ENCODE measurements around the gene SH3RF3. TPM values are rescaled to one million over a fixed set of nuclear protein-coding genes. Genes with fewer than 3 reads are reported as not detected.
A peak's percentile ranks its signal among the peaks of the same experiment; 100 is the strongest.

Gene SH3RF3
- total RNA-seq, 1 experiment from 2014 or later: 0.98 TPM

DNA sequence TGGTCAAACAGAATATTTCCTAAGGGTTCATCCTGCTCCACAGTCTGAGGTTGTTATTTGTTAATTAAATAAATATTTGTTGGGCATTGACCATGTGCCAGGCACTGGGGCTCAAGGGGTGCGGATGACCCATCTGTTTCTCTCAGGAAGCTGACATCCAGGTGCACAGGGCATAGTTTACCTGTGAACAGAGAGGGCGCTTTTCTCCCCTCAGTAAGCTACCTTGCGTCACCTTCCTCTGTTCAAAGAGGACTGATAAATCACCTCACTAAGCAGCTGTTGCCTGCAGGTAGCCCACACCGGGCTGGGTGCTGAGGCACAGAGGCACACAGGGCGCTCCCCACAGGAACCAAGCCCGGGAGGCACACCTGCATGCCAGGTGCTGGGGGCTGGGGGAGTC, 41.6 kb downstream of the SH3RF3 start:
- TF ChIP-seq, protein P1, sequence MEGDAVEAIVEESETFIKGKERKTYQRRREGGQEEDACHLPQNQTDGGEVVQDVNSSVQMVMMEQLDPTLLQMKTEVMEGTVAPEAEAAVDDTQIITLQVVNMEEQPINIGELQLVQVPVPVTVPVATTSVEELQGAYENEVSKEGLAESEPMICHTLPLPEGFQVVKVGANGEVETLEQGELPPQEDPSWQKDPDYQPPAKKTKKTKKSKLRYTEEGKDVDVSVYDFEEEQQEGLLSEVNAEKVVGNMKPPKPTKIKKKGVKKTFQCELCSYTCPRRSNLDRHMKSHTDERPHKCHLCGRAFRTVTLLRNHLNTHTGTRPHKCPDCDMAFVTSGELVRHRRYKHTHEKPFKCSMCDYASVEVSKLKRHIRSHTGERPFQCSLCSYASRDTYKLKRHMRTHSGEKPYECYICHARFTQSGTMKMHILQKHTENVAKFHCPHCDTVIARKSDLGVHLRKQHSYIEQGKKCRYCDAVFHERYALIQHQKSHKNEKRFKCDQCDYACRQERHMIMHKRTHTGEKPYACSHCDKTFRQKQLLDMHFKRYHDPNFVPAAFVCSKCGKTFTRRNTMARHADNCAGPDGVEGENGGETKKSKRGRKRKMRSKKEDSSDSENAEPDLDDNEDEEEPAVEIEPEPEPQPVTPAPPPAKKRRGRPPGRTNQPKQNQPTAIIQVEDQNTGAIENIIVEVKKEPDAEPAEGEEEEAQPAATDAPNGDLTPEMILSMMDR (IDR thresholded peaks at IDR 0.05; ENCODE audit: insufficient read depth in 1 of 2, low read depth in 1 of 2, low read length in 1 of 2, severe bottlenecking in 1 of 2, unreplicated experiment in 1 of 2): no peak
- no peak for DNase-seq
- H3K4me3 Mint-ChIP-seq (ENCODE audit: unreplicated experiment): no peak overlapping the region
- H3K9me3 ChIP-seq: peaks cover 5% of the 10 kb centered on the region; the same call in 1 of the 2 replicates
- POLR2A ChIA-PET: no interaction called here
- no peak overlapping the region for H3K4me3 ChIP-seq (ENCODE audit: low read depth, low read length)
- no peaks in the 10 kb centered on the region for H3K4me1 Mint-ChIP-seq (ENCODE audit: low read depth, unreplicated experiment)
- BruUV-seq (replicated peaks): no TSS peak
- no peaks in the 10 kb centered on the region for H3K36me3 ChIP-seq (ENCODE audit: control insufficient read depth, insufficient read depth, low read length)
- CTCF ChIA-PET: no interaction called here
- no peaks in the 10 kb centered on the region for H3K36me3 Mint-ChIP-seq (ENCODE audit: insufficient read depth, unreplicated experiment)
- H3K27ac Mint-ChIP-seq (ENCODE audit: unreplicated experiment): no peak overlapping the region
- no peaks in the 10 kb centered on the region for H3K27me3 ChIP-seq (replicated peaks; ENCODE audit: control insufficient read depth, insufficient read depth, low read length)
- peaks cover 9% of the 10 kb centered on the region for H3K27me3 Mint-ChIP-seq (ENCODE audit: insufficient read depth, unreplicated experiment)
- no peaks in the 10 kb centered on the region for H3K4me1 ChIP-seq
- H3K9me3 Mint-ChIP-seq (ENCODE audit: unreplicated experiment): no peaks in the 10 kb centered on the region
- intact Hi-C loops (cut with micrococcal nuclease; ENCODE audit: unreplicated experiment): no loop called here

DNA sequence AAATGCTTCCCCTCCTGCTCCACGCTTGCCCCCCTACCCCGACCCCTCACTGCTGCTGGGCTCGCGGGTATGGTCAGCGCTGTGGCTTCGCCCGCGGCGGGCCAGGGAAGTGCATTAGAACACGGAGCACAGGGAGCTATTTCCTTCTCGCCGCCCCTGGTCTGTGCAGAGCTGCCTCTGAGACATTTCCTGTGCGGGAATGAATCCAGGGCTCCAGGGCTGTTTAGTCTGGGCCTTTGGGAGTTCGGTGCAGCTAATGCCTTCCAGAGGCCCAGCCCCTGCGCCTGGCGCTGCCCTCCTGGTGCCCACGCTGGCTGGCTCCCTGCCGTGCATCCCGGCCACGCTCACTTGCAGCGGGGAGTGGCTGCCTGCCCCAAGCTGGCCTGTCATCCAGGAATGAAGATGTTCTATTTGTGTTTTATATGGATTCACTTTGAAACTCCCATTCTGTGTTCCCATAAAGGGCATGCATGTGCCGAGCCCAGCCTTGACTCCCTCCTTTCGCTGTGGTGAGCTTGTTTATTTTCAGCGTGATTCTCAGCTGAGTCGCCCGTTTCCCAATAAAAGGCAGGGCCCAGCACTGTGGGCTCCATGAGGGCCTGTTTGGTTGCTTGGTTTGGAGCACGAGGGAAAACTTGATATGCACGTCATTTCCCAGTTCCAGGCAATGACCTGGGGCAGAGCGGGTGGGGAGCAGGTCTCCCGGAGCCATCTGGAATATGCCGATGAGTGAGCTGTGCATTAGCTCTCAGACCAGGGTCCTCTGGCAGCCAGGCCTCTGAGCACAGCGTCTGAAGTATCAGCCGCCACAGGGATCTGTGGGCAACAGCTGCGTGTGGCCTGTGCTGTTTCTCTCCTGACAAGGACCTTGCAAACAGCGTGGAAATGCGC, 42.7 kb downstream of the SH3RF3 start:
- peaks cover 6% of the 10 kb centered on the region for H3K27me3 Mint-ChIP-seq (ENCODE audit: insufficient read depth, unreplicated experiment)
- Histone ChIP-seq H3K27me3 (replicated peaks; ENCODE audit: control insufficient read depth, insufficient read depth, low read length) (no peaks in the 10 kb centered on the region), H3K4me3 (ENCODE audit: low read depth, low read length) (no peak overlapping the region), H3K9me3 (peaks cover 8% of the 10 kb centered on the region; the same call in 1 of the 2 replicates), H3K36me3 (ENCODE audit: control insufficient read depth, insufficient read depth, low read length) (no peaks in the 10 kb centered on the region), H3K4me1 (no peaks in the 10 kb centered on the region)
- no peaks in the 10 kb centered on the region for H3K4me1 Mint-ChIP-seq (ENCODE audit: low read depth, unreplicated experiment)
- no peak for DNase-seq
- no TSS peak for BruUV-seq (replicated peaks)
- H3K27ac Mint-ChIP-seq (ENCODE audit: unreplicated experiment): peak overlapping the region; percentile 17
- CTCF ChIA-PET: interaction anchor here (1.1 kb wide), 1 partner anchor 24 kb away, joined by 4 read pairs; no protein-coding TSS in a partner anchor
- POLR2A ChIA-PET: no interaction called here
- no peaks in the 10 kb centered on the region for H3K36me3 Mint-ChIP-seq (ENCODE audit: insufficient read depth, unreplicated experiment)
- H3K4me3 Mint-ChIP-seq (ENCODE audit: unreplicated experiment): no peak overlapping the region
- H3K9me3 Mint-ChIP-seq (ENCODE audit: unreplicated experiment): no peaks in the 10 kb centered on the region
- intact Hi-C loops (cut with micrococcal nuclease; ENCODE audit: unreplicated experiment): no loop called here
- TF ChIP-seq, protein P1 (IDR thresholded peaks at IDR 0.05; ENCODE audit: insufficient read depth in 1 of 2, low read depth in 1 of 2, low read length in 1 of 2, severe bottlenecking in 1 of 2, unreplicated experiment in 1 of 2): no peak

DNA sequence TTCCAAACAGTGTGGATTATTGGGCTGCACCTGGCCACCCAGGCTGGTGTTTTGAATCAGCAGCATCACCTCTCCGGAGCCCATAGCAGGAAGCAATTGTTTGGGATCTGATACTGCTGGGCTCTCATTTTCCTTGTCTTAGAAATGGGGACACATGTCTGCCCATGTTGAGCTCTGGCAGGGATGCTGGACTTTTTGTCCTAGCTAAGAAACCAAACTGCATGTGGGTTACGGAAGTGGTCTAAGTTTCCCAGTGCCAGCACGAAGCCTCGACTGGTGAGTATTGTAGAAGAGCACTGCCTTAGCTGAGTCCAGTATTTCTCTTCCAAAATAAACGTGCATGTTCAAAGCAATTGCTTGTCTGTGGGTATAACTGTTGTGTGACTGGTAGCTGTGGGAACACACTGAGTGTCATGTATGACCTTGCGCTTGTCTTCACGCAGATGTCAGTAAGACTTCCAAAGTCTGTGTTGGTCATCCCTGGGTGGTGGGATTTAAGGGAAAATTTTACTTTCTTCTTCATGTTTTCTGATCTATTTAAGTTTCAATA, 43.6 kb downstream of the SH3RF3 start:
- Mint-ChIP-seq H3K4me3 (ENCODE audit: unreplicated experiment) (no peak overlapping the region), H3K9me3 (ENCODE audit: unreplicated experiment) (no peaks in the 10 kb centered on the region), H3K36me3 (ENCODE audit: insufficient read depth, unreplicated experiment) (no peaks in the 10 kb centered on the region), H3K27ac (ENCODE audit: unreplicated experiment) (peak overlapping the region; percentile 17), H3K27me3 (ENCODE audit: insufficient read depth, unreplicated experiment) (peaks cover 6% of the 10 kb centered on the region), H3K4me1 (ENCODE audit: low read depth, unreplicated experiment) (no peaks in the 10 kb centered on the region)
- no peaks in the 10 kb centered on the region for H3K36me3 ChIP-seq (ENCODE audit: control insufficient read depth, insufficient read depth, low read length)
- no peaks in the 10 kb centered on the region for H3K4me1 ChIP-seq
- intact Hi-C loops (cut with micrococcal nuclease; ENCODE audit: unreplicated experiment): no loop called here
- BruUV-seq (replicated peaks): no TSS peak
- no peak for DNase-seq
- H3K4me3 ChIP-seq (ENCODE audit: low read depth, low read length): no peak overlapping the region
- ChIA-PET POLR2A (no interaction called here), CTCF (interaction anchor here (1.1 kb wide), 1 partner anchor 23 kb away, joined by 4 read pairs; no protein-coding TSS in a partner anchor)
- H3K27me3 ChIP-seq (replicated peaks; ENCODE audit: control insufficient read depth, insufficient read depth, low read length): no peaks in the 10 kb centered on the region
- H3K9me3 ChIP-seq: peaks cover 8% of the 10 kb centered on the region; the same call in 1 of the 2 replicates
- TF ChIP-seq, protein P1 (IDR thresholded peaks at IDR 0.05; ENCODE audit: insufficient read depth in 1 of 2, low read depth in 1 of 2, low read length in 1 of 2, severe bottlenecking in 1 of 2, unreplicated experiment in 1 of 2): no peak

All from Caco-2 (cell line).